ENCODE data around the gene SYT6.

Gene SYT6, protein sequence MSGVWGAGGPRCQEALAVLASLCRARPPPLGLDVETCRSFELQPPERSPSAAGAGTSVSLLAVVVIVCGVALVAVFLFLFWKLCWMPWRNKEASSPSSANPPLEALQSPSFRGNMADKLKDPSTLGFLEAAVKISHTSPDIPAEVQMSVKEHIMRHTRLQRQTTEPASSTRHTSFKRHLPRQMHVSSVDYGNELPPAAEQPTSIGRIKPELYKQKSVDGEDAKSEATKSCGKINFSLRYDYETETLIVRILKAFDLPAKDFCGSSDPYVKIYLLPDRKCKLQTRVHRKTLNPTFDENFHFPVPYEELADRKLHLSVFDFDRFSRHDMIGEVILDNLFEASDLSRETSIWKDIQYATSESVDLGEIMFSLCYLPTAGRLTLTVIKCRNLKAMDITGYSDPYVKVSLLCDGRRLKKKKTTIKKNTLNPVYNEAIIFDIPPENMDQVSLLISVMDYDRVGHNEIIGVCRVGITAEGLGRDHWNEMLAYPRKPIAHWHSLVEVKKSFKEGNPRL

DNA sequence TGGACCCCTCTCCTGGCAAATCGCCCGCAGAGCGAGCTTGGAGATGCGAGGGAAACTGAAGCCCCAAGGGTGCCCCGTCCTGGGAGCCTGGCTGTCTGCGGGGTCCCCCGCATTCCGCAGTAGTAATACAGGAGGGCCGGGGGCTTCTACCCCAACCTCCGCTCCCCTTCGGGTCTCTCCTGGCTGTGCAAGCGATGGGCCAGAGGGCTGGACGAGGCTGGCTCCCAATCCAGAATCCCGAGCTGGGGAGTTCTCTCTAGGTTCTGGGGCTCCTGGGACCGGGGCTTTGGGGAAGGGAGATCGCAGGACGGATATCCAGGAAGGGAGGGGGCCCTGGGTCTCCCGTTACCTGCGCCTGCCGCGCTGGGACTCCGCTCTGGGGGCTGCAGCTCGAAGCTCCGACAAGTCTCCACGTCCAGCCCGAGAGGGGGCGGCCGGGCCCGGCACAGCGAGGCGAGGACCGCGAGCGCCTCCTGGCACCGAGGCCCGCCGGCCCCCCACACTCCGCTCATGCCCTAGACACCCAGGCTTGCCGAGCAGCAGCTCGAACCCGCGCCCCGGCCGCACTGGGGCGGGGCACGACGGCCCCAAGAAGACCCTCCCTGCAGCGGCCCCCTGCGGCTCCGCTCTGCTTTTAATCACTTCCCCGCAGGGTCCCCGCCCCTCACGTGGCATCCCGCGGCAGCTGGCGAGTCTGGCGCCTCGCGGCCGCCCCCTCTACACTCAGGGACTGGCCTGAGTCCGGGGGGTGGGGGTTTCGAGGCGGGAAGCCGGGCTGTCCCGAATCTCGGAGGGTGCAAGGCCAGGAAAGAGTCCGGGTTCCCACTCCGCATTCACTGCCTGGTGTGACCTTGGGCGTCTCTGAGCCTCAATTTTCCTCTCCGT is at the start of gene SYT6:
SYT6 (minus strand) TSS at position 609 of the 885 bp plus-strand sequence; CDS start at position 512, 97 bp downstream.
- DNase-seq (ENCODE audit: low read depth, low spot score) = no peak

DNA sequence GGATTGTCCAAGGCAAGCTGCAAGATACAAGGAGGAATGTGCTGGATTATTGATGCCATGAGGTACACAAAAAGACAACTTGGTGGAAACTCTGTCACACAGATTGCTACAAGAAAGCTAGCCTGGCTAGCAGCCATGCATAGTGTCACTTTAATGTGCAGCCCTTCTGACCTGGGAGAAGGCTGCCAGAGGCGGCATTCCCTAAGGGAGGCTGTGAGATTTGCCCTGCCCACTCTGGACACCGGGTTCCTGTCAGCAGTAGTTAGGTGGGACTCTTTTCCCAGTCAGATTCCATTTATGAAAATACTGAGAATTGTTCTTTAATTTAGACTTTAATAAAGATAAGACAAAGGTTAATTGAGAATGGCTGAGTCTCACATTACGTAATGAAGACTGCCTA is 47.8 kb upstream of the SYT6 start:
- DNase-seq (ENCODE audit: low read depth, low spot score) = no peak

DNA sequence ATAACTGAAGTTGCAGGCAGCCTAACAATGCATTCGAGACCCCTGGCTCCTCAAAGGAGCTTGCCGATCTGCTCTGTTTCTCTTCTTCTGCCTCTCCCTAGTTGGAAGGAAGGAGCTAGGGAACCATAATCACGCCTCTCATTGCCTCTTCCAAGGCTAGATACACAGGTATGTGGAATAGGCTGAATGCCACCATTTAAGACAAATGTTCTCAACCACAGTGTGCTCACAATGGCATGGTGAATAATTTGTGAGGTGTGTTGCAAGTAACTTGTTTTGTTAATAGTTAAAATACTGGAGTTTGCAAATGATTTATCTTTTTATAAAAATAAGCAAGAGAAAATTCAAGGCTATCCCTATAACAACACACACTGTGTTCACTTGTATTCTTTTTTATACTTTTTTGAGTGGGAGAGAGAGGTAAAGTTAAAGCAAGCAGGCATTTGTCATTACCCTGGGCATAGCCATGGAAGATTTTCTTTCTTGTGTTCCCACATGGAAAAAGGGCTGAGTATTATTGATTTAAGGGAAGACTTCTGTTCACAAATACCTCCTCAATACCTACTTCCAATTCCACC is 45.4 kb upstream of the SYT6 start:
- DNase-seq (ENCODE audit: low read depth, low spot score) = no peak

DNA sequence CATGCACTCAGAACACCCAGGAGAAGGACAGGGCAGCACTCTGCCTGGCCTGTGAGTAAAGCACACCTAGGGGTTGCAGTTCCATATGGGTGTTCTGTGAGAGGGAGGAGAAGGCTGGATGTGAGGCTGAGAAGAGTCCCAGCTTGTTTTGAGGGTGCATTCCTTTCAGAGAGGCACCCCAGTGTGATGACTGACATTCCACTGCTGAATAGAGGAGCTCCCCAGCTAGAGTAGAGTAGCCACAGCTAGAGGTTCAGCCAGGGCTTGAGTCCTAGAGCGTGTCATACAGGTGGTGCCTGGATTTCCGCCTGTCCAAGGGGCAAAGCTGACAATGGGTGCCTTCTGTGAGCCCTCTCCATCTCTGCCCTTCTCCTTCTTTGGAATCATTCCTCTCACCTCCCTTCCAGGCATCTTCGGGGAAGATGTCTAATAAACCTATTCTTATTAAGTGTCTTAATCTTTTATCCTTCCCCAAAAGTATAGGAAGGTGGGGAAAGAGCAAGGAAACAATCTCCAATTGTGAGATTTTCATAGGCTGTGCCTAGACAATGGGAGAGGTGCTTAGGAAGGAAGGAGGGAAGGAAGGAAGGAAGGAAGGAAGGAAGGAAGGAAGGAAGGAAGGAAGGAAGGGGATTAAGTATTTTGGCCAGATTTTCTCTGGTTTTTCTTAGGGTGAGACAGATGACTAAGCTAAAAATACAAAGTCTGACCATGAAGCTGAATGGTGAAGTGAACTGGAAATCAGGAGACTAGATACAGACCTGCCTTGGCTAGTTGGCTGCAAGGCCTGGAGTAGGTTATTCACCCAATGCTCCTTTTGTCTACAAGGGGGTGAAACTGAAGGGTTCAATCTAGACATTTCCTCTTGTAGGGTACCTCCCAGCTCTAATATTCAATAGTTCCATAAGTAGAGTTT is 43.6 kb upstream of the SYT6 start:
- no peak for DNase-seq (ENCODE audit: low read depth, low spot score)

DNA sequence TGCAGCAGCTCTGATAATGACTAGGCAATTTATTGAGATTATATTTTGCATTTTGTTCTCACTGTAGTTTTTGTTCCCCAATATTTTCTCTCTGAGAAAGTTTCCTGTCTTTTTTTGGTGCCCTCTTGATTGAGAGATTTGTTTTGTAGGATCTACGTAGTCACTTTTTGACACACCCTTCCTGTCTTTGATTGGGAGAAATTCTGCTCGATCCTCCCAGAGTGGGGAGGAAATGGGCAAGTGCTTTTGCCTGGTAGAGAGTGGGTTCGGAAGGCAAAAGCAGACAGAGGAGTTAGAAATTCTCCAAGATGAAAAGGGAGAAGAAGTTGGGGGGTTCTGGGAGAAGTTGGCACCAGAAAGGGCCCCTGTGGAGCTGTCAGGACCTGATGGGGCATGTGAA is 42.1 kb upstream of the SYT6 start:
- DNase-seq (ENCODE audit: low read depth, low spot score) = no peak

DNA sequence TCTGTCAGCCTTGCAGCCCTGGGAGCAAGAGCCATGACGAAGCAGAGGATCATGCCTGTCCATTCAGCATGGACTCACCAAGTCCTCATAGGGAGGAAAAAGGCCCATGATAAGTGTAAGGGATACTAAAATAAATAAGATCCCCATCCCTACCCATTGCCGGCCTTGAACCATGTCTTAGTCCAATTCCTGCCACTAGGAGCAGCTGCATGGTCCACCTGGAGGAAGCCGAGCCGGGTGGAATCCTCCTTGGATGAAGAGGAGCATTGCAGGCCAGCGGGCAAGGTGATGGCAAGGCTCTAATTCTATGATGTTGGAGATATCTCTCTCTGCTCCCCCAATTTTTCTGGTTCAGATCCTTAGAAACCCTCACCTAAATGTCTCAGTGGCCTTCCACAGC is 38.7 kb upstream of the SYT6 start:
- DNase-seq (ENCODE audit: low read depth, low spot score) = no peak

DNA sequence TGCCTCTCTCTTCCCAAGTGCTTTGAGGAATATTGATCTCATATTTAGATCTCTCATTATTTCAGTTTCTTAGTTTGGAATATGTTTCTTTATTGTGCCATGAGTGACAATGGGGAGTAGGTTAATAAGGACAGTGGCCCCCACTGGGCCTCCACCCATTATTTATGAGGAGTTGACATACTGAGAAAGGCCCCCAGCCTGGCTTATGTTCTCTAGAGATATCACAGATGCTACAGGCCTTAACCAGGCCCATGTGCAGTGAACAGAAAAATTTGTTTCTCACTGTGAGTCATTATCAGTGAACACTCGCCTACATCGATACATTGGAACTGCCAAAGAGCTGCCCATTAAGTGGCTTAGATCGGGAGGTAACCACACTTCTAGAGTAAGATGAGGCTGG is 35.7 kb upstream of the SYT6 start:
- DNase-seq (ENCODE audit: low read depth, low spot score) = no peak

DNA sequence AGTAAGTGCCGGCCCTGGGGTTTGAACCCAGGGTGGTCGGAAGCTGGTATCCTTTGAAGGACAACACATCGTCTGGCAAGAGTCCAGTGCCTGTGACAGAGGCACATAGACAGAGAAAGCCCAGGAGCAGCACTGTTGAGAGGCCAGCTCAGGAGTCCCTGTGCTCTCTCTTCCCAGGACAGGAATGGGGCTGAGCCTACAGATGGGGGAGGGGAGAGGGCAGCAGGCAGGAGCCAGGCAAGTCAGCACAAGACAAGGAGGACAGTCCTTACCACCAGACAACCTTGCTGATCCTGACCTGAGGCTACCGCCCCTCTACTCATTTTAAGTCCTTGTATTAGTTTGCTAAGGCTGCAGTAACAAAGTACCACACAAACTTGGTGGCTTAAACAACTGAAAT is 27.7 kb upstream of the SYT6 start:
- no peak for DNase-seq (ENCODE audit: low read depth, low spot score)

DNA sequence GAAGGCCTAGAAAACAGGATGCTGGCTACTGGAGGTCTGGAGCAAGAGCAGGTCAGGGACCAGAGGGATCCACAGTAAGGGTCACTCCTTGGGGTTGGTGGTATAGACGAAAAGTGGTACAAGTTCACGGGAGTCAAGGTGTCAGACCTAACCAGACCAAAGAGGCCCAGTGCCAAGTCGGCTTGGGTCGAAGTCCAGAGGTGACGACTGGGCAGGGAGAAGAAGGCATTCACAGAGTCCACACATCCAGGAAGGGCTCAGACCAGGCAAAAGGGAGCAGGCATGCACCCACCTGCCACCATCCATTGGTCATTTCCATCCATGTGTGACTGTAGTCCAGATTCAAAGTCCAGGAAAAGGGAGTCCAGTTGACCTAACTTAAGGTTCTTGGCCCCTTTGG is 27.1 kb upstream of the SYT6 start:
- no peak for DNase-seq (ENCODE audit: low read depth, low spot score)

DNA sequence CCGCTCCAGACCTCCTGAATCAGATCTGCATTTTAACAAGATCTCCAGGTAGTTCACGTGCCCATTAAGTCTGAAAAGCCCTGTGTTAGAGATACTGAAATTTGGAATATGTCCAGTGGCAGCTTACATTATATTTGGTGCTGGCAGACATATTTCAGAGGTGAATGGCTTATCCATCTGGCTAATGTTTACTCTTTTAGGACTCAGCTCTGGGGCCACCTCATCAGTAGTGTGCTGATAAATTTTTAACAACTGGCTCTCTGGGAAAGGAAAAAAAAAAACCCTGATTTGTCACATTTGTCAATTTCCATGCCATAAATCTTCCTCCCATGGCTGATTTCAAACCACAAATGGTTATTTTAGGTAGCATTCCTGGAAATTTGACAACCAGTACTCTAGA is 25.3 kb upstream of the SYT6 start:
- DNase-seq (ENCODE audit: low read depth, low spot score) = no peak

DNA sequence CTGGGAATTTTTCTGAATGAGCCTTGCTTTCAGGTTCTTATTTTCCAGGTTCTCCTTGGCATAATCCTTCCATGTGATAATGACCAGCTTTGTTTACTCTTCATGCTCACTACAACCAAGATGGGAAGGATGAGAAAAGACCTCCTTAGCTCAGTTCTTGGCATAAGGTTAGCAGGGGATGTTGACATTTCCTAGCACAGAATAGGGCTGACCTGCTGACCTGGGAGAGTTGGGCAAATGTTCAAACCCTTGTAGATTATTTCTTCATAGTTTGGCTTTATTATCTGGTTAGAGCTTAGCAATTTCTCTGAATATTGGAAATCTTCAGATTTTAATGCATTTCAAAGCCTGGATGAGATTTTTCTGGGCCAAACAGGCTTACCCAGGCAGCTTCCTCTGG is 23.6 kb upstream of the SYT6 start:
- DNase-seq (ENCODE audit: low read depth, low spot score) = no peak

DNA sequence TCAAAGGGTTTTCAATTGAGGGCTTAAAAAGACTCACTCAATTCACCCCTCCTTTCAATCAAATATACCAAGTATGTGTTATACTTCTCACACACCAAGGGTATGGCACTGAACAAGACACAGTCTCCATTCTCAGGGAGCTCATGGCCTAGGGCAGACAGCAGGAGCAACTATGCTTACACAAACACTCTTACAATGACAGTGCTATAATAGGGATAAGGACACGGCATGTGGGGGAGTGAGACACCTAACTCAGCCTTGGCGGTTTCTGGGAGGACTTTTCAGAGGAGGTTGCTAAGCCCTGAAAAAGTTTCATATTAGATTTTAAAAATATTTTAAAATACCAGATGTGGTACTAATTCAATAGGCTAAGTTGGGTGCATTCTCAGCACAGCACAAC is 22.7 kb upstream of the SYT6 start:
- DNase-seq (ENCODE audit: low read depth, low spot score) = no peak

DNA sequence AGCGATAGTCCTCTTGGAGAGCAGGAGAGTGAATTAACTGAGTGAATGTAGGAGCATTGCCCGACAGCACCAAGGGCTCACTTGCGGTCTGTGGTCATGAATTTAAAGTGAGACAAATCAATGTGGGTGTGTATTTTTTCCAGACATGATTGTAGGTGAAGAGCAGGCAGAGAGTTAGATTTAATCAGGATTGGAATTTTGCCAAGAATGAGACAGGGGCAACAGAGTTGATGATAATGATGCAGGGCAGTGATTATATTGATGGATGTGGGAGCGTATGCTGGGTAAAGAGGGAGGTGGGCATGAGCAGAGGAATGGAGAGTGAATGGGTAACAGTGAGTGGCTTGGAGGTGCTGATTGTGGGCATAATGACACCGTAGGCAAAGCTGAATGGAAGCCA is 20.0 kb upstream of the SYT6 start:
- no peak for DNase-seq (ENCODE audit: low read depth, low spot score)

DNA sequence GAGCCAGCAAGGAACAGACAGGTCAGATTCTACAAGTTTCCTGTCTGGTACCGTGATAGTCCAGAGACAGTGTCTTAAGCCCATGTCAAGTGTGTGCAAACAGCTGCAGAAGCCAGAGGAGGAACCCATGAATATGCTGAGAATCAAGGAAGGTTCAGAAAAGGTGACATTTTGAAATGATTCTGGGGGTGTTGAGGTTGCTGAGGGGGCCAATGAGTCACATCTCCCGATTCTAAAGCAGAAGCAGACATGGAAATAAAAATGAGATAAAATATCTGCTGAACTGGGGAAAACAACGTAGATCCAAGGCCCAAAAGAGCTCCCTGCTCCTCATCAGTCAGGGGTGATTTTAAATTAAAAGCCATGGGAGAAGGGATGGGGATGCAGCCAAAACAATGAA is 15.8 kb upstream of the SYT6 start:
- no peak for DNase-seq (ENCODE audit: low read depth, low spot score)

DNA sequence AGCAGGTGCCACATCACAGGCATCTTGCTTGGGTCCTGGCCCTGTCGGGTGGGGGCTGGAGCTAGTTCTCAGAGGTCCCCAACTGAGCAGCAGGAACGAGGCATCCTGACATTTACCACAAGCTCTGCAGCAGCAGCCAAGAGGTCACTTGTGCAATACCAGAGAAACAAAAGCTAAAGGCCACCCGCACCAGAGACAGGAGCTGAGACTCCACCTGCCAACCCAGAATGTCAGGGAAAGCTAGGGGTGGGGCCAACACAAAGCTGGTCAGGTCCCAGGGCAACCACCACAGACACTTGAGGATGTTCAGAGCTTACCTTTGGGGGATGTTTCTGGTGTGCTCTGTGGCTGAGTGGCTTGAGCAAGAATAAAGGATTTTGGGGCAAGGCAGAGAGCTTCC is 13.6 kb upstream of the SYT6 start:
- DNase-seq (ENCODE audit: low read depth, low spot score) = no peak

DNA sequence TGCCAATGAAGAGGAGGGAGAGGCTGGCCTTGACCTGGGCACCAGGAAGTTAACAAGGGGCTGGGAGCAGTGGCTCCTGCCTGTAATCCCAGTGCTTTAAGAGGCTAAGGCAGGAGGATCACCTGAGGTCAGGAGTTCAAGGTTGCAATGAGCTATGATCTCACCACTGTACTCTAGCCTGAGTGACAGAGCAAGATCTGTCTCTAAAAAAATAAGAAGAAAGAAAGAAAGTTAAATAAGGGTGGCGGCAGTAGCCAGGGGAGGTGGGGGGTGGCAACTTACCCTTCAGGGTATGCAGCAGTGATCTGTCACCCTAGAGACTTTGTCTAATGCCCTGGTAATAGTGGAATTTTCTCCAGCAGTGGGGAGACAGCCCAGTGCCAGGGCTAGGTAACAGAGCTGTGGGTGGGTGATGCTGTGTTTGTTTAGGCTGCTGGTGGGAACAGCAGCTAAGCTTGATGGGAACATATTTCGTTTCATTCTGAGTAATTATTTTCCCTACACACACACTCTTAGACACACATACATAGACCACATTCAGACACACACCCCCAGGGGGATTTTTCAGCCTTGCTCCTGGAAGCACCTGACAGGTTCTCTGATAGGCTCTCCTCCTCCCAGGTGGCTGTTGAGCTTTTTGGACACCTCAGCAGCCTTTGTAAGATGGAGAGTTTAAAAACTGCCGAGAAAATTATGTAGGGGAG is 11.3 kb upstream of the SYT6 start:
- DNase-seq (ENCODE audit: low read depth, low spot score) = no peak

DNA sequence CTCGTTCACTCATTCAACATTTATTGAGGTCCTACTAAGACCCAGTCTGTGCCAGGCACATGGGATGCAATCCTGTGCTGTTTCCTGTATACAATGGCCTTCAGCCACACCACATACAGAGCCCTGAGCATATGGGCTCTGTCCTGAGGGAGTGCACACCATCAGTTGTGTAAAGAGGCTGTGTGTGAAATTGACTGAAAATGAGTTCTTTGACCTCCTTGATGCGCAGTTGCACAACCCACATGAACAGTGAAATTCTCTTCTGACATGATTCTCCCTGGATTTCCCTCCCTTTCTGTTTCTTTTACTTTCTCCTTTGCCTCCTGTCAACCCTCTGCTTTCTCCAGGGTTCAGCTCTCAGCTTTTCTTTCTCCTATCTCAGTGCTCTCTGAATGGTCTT is 6.3 kb upstream of the SYT6 start:
- no peak for DNase-seq (ENCODE audit: low read depth, low spot score)

DNA sequence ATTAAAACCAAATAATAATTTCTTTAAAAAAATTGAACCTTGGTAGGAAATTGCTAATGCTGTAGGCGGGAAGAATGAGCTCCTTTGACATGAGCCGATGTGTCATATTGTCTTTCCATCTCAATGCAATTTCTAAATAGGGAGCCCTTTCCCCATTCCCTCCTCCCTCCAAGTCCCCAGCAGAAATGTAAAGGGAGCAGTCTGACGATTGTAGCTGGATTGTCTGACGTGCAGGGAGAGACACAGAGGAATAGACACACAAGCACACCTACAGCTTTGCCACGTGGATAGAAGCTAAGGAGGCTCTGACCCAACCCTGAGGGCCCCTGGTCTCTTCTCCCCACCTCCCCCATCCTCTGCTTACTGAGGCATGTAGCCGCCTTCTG is 3.6 kb upstream of the SYT6 start:
- DNase-seq (ENCODE audit: low read depth, low spot score) = no peak

DNA sequence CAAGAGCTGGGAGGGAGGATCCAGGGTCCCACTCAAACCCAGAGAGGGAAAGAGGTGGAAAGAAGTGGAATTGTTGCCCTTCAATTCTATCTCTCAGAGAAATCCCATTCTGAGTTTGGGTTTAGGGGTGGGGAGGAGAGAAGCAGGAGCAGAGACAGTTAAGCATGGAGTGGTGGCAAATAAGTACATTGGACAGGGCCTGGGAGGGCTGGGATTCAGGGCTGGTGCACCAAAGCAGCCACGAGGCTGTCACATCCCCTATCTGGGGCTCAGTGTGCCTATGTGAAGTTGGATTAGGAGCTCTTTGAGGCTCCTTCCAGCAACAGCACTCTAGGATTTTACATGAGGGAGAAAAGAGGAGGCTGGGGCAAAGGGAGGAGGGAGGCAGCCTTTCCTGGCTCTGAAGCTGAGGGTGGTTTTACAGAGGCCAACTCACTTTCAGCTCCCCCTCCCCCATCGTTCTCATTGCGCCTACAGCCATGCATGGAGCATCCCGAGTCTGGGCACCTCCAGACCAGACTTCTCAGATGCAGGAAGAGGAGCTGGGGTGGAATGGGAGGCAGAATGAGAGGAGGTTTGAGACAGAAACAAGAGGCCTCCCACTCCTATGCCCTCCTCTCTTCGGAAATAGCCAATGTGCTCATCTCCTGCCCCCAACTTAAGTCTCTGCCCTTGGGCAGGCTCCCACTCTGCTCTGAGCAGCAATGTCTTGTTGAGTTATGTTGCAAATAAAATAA is 3.0 kb upstream of the SYT6 start:
- no peak for DNase-seq (ENCODE audit: low read depth, low spot score)

DNA sequence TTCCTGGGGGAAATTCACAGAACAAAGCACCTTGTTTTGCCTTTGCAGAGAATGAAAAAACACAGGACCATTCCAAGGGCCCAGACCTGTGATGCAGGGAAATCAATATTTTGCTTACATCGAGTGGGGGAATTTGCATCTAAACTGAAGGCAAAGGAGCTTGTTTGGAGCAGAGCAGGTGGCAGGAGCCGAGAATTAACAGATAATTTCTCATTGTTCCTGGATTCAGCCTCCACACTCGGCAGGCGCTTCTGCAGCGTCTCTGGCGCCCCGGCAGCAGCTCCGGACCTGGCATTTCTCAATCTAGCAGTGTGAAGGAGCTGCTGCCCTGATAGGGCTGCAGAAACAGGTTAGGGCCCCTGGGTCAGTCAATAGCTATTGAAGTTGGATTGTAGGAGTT is 2.0 kb upstream of the SYT6 start:
- DNase-seq (ENCODE audit: low read depth, low spot score) = no peak
